Cardiac fibroblast (primary cell): ENCODE data around the gene BMP3.

ENCODE experiments used
- DNase-seq, 2 donors: peaks; one replicate each; pipeline versions ENCODE4 v3.0.0 to v3.0.0-alpha.2; 2010; ENCODE audit warnings: low read depth in 2 of 2
- H3K4me3 ChIP-seq, 2 donors: replicated peaks in 1 of 2; 1 replicate in 1 of 2; 2 replicates in 1 of 2; pipeline ENCODE4 v1.5.1; 2011; ENCODE audit warnings: low read depth in 2 of 2, low read length in 2 of 2, mild to moderate bottlenecking in 2 of 2, moderate library complexity in 1 of 2
- TF ChIP-seq, protein P1 (sequence below): IDR thresholded peaks from one replicate; pipeline ENCODE4 v1.5.1; 2011; ENCODE audit warnings: low read depth, mild to moderate bottlenecking, low read length, inconsistent platforms

Gene BMP3

GRCh38 chr4:81106150-81106549, 75.6 kb downstream of the BMP3 start:
- TF ChIP-seq, protein P1, sequence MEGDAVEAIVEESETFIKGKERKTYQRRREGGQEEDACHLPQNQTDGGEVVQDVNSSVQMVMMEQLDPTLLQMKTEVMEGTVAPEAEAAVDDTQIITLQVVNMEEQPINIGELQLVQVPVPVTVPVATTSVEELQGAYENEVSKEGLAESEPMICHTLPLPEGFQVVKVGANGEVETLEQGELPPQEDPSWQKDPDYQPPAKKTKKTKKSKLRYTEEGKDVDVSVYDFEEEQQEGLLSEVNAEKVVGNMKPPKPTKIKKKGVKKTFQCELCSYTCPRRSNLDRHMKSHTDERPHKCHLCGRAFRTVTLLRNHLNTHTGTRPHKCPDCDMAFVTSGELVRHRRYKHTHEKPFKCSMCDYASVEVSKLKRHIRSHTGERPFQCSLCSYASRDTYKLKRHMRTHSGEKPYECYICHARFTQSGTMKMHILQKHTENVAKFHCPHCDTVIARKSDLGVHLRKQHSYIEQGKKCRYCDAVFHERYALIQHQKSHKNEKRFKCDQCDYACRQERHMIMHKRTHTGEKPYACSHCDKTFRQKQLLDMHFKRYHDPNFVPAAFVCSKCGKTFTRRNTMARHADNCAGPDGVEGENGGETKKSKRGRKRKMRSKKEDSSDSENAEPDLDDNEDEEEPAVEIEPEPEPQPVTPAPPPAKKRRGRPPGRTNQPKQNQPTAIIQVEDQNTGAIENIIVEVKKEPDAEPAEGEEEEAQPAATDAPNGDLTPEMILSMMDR = no peak
- no peak for DNase-seq

More at GRCh38 chr4:81106150-81106549, 75.6 kb downstream of the BMP3 start:
- H3K4me3 ChIP-seq = no peak overlapping the region
